Testis (tissue), 3 donors: ENCODE data around the gene MTUS2. TPM values are rescaled to one million over a fixed set of nuclear protein-coding genes. Genes with fewer than 3 reads are reported as not detected.

ENCODE experiments used
- DNase-seq: peaks from one replicate; pipeline ENCODE4 v3.0.0-alpha.2; 2019
- H3K27ac ChIP-seq, 2 donors: fragments of 200-600 bp; sonication (generic); one replicate each; pipeline ENCODE4 v1.5.1; 2019
- H3K27me3 ChIP-seq: fragments of 200-600 bp; sonication (generic); one replicate; pipeline ENCODE4 v1.5.1; 2019
- H3K36me3 ChIP-seq: fragments of 200-600 bp; sonication (generic); one replicate; pipeline ENCODE4 v1.5.1; 2017; ENCODE audit warnings: low read depth; ENCODE audit errors: missing control alignments
- H3K4me1 ChIP-seq: fragments of 200-600 bp; sonication (generic); one replicate; pipeline ENCODE4 v1.5.1; 2019
- H3K4me3 ChIP-seq, 2 donors: fragments of 200-600 bp; sonication (generic); one replicate each; pipeline ENCODE4 v1.5.1; 2017 to 2019
- H3K9me3 ChIP-seq: fragments of 200-600 bp; sonication (generic); one replicate; pipeline ENCODE4 v1.5.1; 2017
- CTCF ChIP-seq, 3 experiments: fragments of 450-650 bp in 2 of 3; fragments of 200-600 bp in 1 of 3; sonication (generic) in 1 of 3; IDR thresholded peaks; one replicate each; pipeline ENCODE4 v1.5.1; 2016 to 2019; ENCODE audit warnings: antibody characterized with exemption in 3 of 3, mild to moderate bottlenecking in 2 of 3, moderate library complexity in 1 of 3
- POLR2A ChIP-seq: fragments of 450-650 bp; IDR thresholded peaks from one replicate; pipeline ENCODE4 v1.6.1; 2017; ENCODE audit warnings: antibody characterized with exemption, mild to moderate bottlenecking, moderate library complexity
- WGBS, 2 donors: methylation state at CpG; one replicate each; pipeline ENCODE4 v1.1.5; 2018; 5-methylcytosine and 5-hydroxymethylcytosine counted together
- intact Hi-C: fragments of 100-400 bp; cut with DNase I; formaldehyde crosslinking; loops from one replicate; pipeline ENCODE4 v1.15.1; 2023; ENCODE audit warnings: low total_unique reads
- polyA plus RNA-seq: library from polyadenylated mRNA; stranded (reverse); fragments of 350-450 nt; fragmentation: Illumina TruSeq; extraction: RNeasy Lipid Tissue Mini Kit (QIAGEN cat#74804); gene quantifications from one replicate; pipeline ENCODE4 v1.2.3, GENCODE V29; 2014; ENCODE audit warnings: low read depth, low replicate concordance; ENCODE audit not compliant: insufficient read depth
- total RNA-seq, 2 donors: library from RNA; depleted of rRNA; stranded (reverse); fragments of >200 nt; gene quantifications; one replicate each; pipeline ENCODE4 v1.2.3, GENCODE V29; 2016

Gene MTUS2
- total and polyA plus RNA-seq, 3 donors from 2014 or later: 2.1 to 9.2 (median 8.3) TPM

GRCh38 chr13:29279356-29280254, 459.5 kb downstream of the MTUS2 start:
- TF ChIP-seq CTCF (IDR thresholded peaks at IDR 0.05) (no peak), POLR2A (no peak)
- no peaks in the 10 kb centered on the region for H3K9me3 ChIP-seq
- H3K27ac ChIP-seq: no peak overlapping the region
- no peak for DNase-seq
- 32 to 45% methylated on average over 2 of the region's 2 CpGs for WGBS, 2 donors
- intact Hi-C loops: no loop called here
- no peaks in the 10 kb centered on the region for H3K4me1 ChIP-seq
- no peak overlapping the region for H3K4me3 ChIP-seq
- no peaks in the 10 kb centered on the region for H3K27me3 ChIP-seq
- no peaks in the 10 kb centered on the region for H3K36me3 ChIP-seq

GRCh38 chr13:29281932-29282495, 461.9 kb downstream of the MTUS2 start:
- intact Hi-C loops: no loop called here
- TF ChIP-seq CTCF (IDR thresholded peaks at IDR 0.05): no peak
- WGBS, 2 donors: 92 to 94% methylated on average over 5 of the region's 5 CpGs

GRCh38 chr13:29284726-29285125, 464.6 kb downstream of the MTUS2 start:
- TF ChIP-seq POLR2A (no peak), CTCF (IDR thresholded peaks at IDR 0.05) (no peak)
- DNase-seq: no peak

More at GRCh38 chr13:29281932-29282495, 461.9 kb downstream of the MTUS2 start:
- no peak for DNase-seq
- no peak overlapping the region for H3K4me3 ChIP-seq
- no peaks in the 10 kb centered on the region for H3K9me3 ChIP-seq
- H3K36me3 ChIP-seq: no peaks in the 10 kb centered on the region
- H3K27me3 ChIP-seq: no peaks in the 10 kb centered on the region
- no peaks in the 10 kb centered on the region for H3K4me1 ChIP-seq
- H3K27ac ChIP-seq: no peak overlapping the region

GRCh38 chr13:29287237-29287636, 467.1 kb downstream of the MTUS2 start:
- no peak overlapping the region for H3K27ac ChIP-seq
- TF ChIP-seq CTCF (IDR thresholded peaks at IDR 0.05): no peak
- TF ChIP-seq POLR2A: no peak
- no peaks in the 10 kb centered on the region for H3K27me3 ChIP-seq
- H3K36me3 ChIP-seq: no peaks in the 10 kb centered on the region
- no peak for DNase-seq
- no peaks in the 10 kb centered on the region for H3K4me1 ChIP-seq
- intact Hi-C loops: no loop called here
- H3K4me3 ChIP-seq: no peak overlapping the region
- WGBS, 2 donors: 81 to 88% methylated on average over 5 of the region's 5 CpGs
- H3K9me3 ChIP-seq: no peaks in the 10 kb centered on the region

More at GRCh38 chr13:29284726-29285125, 464.6 kb downstream of the MTUS2 start:
- no peaks in the 10 kb centered on the region for H3K9me3 ChIP-seq
- no peaks in the 10 kb centered on the region for H3K36me3 ChIP-seq
- intact Hi-C loops: no loop called here
- H3K27me3 ChIP-seq: no peaks in the 10 kb centered on the region
- H3K4me1 ChIP-seq: no peaks in the 10 kb centered on the region
- no peak overlapping the region for H3K27ac ChIP-seq
- no peak overlapping the region for H3K4me3 ChIP-seq
